OCI-LY1 (cell line): Measurements from ENCODE around the gene ZNF281.

ENCODE experiments used
- H2AFZ ChIP-seq: fragments of 200-600 bp; sonication (generic), shearing (Covaris generic); 2 replicates; pipeline ENCODE4 v1.6.0; 2014; ENCODE audit warnings: antibody characterized with exemption, mild to moderate bottlenecking, low read length
- H3F3A ChIP-seq: fragments of 200-600 bp; sonication (generic), shearing (Covaris generic); 2 replicates; pipeline ENCODE4 v1.6.0; 2014; ENCODE audit warnings: mild to moderate bottlenecking, antibody characterized with exemption, low read length, moderate library complexity; ENCODE audit not compliant: insufficient read depth
- H3K27ac ChIP-seq: fragments of 200-600 bp; sonication (generic); 2 replicates; pipeline ENCODE4 v1.5.1; 2014; ENCODE audit warnings: low read length, mixed run types, mild to moderate bottlenecking, low read depth; ENCODE audit not compliant: poor library complexity, severe bottlenecking
- H3K27me3 ChIP-seq: fragments of 200-600 bp; sonication (generic); 2 replicates; pipeline ENCODE4 v1.6.0; 2014; ENCODE audit warnings: antibody characterized with exemption, mild to moderate bottlenecking, low read length, moderate library complexity; ENCODE audit not compliant: insufficient read depth
- H3K36me3 ChIP-seq: fragments of 200-600 bp; sonication (generic); 2 replicates; pipeline ENCODE4 v1.6.1; 2014; ENCODE audit warnings: mild to moderate bottlenecking, antibody characterized with exemption, low read length, moderate library complexity, mixed read lengths; ENCODE audit not compliant: insufficient read depth
- H3K4me1 ChIP-seq: fragments of 200-600 bp; sonication (generic); 2 replicates; pipeline ENCODE4 v1.5.1; 2014; ENCODE audit warnings: mild to moderate bottlenecking, low read length, moderate library complexity; ENCODE audit not compliant: insufficient read depth, severe bottlenecking
- H3K4me2 ChIP-seq: fragments of 200-600 bp; sonication (generic), shearing (Covaris generic); 2 replicates; pipeline ENCODE4 v1.6.1; 2014; ENCODE audit warnings: low read length
- H3K4me3 ChIP-seq: fragments of 200-600 bp; sonication (generic); 2 replicates; pipeline ENCODE4 v1.5.1; 2014; ENCODE audit warnings: low read length, low read depth, mild to moderate bottlenecking, mixed read lengths; ENCODE audit not compliant: poor library complexity, severe bottlenecking
- H3K79me2 ChIP-seq: fragments of 200-600 bp; shearing (Covaris generic); 2 replicates; pipeline ENCODE4 v1.6.1; 2016; ENCODE audit warnings: mixed run types, low read length, mixed read lengths; ENCODE audit not compliant: insufficient read depth
- H3K9ac ChIP-seq: fragments of 200-600 bp; sonication (generic), shearing (Covaris generic); 2 replicates; pipeline ENCODE4 v1.6.1; 2014; ENCODE audit warnings: mild to moderate bottlenecking, low read length, mixed read lengths
- H3K9me2 ChIP-seq: fragments of 200-600 bp; sonication (generic), shearing (Covaris generic); 2 replicates; pipeline ENCODE4 v1.6.1; 2014; ENCODE audit warnings: low read depth, mild to moderate bottlenecking, low read length, mixed read lengths
- H3K9me3 ChIP-seq: fragments of 200-600 bp; shearing (Covaris generic); 2 replicates; pipeline ENCODE4 v1.6.1; 2014; ENCODE audit warnings: low read length, mixed read lengths
- H4K20me1 ChIP-seq: fragments of 200-600 bp; sonication (generic), shearing (Covaris generic); 2 replicates; pipeline ENCODE4 v1.6.0; 2016; ENCODE audit warnings: mild to moderate bottlenecking, low read length; ENCODE audit not compliant: insufficient read depth
- CTCF ChIP-seq: fragments of 200-600 bp; sonication (generic), shearing (Covaris generic); IDR thresholded peaks from 2 replicates; pipeline ENCODE4 v1.5.1; 2017; ENCODE audit warnings: mild to moderate bottlenecking, antibody characterized with exemption, low read length, moderate library complexity, mixed read lengths
- EZH2 ChIP-seq: fragments of 200-600 bp; sonication (generic), shearing (Covaris generic); IDR thresholded peaks from 2 replicates; pipeline ENCODE4 v1.8.0; 2017; ENCODE audit warnings: borderline replicate concordance, mixed run types, mild to moderate bottlenecking, antibody characterized with exemption, low read length, moderate library complexity, mixed read lengths

The ZNF281 gene

GRCh38 chr1:200443860-200444259, 34.0 kb upstream of the ZNF281 start:
- H3K79me2 ChIP-seq: no peaks in the 10 kb centered on the region
- H3K36me3 ChIP-seq: no peaks in the 10 kb centered on the region
- H3K9me2 ChIP-seq: no peaks in the 10 kb centered on the region
- H3F3A ChIP-seq: no peaks in the 10 kb centered on the region
- TF ChIP-seq EZH2 (no peak), CTCF (no peak)
- H3K27ac ChIP-seq: no peak overlapping the region
- H3K4me2 ChIP-seq: no peak overlapping the region
- H3K27me3 ChIP-seq: no peaks in the 10 kb centered on the region
- no peak overlapping the region for H3K4me3 ChIP-seq
- H3K9me3 ChIP-seq: no peaks in the 10 kb centered on the region
- H2AFZ ChIP-seq: no peak overlapping the region
- H3K4me1 ChIP-seq: no peaks in the 10 kb centered on the region
- no peak overlapping the region for H3K9ac ChIP-seq
- no peaks in the 10 kb centered on the region for H4K20me1 ChIP-seq

GRCh38 chr1:200442537-200443156, 32.8 kb upstream of the ZNF281 start:
- Histone ChIP-seq H3K79me2 (no peaks in the 10 kb centered on the region), H3K36me3 (no peaks in the 10 kb centered on the region), H2AFZ (no peak overlapping the region), H3K9me2 (no peaks in the 10 kb centered on the region), H3K4me3 (no peak overlapping the region), H3F3A (no peaks in the 10 kb centered on the region), H3K4me2 (no peak overlapping the region), H3K9ac (no peak overlapping the region), H3K9me3 (no peaks in the 10 kb centered on the region), H3K4me1 (no peaks in the 10 kb centered on the region), H3K27ac (no peak overlapping the region), H3K27me3 (no peaks in the 10 kb centered on the region), H4K20me1 (no peaks in the 10 kb centered on the region)
- TF ChIP-seq EZH2 (no peak), CTCF (no peak)

GRCh38 chr1:200442023-200442422, 32.2 kb upstream of the ZNF281 start:
- no peaks in the 10 kb centered on the region for H3K9me3 ChIP-seq
- H3K4me1 ChIP-seq: no peaks in the 10 kb centered on the region
- H3F3A ChIP-seq: no peaks in the 10 kb centered on the region
- no peaks in the 10 kb centered on the region for H4K20me1 ChIP-seq
- H3K36me3 ChIP-seq: no peaks in the 10 kb centered on the region
- H3K4me2 ChIP-seq: no peak overlapping the region
- H2AFZ ChIP-seq: no peak overlapping the region
- no peak overlapping the region for H3K4me3 ChIP-seq
- no peaks in the 10 kb centered on the region for H3K27me3 ChIP-seq
- no peak overlapping the region for H3K9ac ChIP-seq
- no peak overlapping the region for H3K27ac ChIP-seq
- no peaks in the 10 kb centered on the region for H3K9me2 ChIP-seq
- TF ChIP-seq CTCF (no peak), EZH2 (no peak)
- H3K79me2 ChIP-seq: no peaks in the 10 kb centered on the region
